UCSD-AML1 (cell line): Measurements from ENCODE around the gene VMP1.
A peak's percentile ranks its signal among the peaks of the same experiment; 100 is the strongest.

ENCODE experiments used
- DNase-seq: peaks from one replicate; lab custom pipeline; 2025; ENCODE audit not compliant: unreplicated experiment; lab: John Stamatoyannopoulos, UW

Gene VMP1

DNA sequence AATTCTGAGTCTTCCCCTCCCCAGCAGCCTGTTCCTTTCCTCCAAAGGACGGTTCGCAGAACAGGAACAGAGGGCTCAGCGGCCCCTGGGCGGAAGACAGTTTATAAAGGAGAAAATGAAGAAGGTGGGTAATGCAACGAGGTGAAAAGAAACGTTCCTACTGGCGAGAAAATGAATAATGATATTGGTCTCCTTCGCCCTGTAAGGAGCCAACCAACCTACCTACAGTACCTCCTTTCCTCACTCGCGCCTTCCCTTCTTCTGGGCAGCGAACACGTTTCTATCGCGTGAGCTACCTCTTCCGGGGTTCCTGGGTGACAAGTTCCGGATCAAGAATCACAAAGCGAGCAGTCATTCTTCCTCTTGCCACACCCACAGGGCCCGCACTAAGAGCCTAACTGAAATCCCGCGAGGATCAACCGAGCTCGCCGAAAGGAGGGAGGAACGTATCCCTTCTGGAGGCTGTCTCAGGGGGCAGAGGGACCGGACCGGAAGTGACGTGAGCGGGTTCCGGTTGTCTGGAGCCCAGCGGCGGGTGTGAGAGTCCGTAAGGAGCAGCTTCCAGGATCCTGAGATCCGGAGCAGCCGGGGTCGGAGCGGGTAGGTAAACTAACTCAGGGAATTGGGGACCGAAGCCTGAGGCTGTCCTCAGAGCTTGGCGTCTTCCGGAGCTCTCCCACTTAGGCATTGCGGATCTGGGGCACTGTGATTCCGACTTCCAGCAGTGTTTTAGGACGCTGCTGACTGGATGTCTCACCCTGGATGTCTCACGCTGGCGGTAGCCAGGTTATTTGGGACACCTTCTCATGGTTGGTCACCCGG, at the start of gene VMP1, which contains the start of gene PTRH2:
Gene VMP1 (plus strand): TSS at position 506 of the 822 bp plus-strand sequence. CDS start 23,793 bp downstream, outside the sequence.
Gene PTRH2 (minus strand): TSS at position 282 of the 822 bp plus-strand sequence. CDS start 9,452 bp downstream, outside the sequence.
- DNase-seq = peak; percentile 96

- DNase-seq = no peak
Measured at GRCh38 chr17:59666235-59666634, 41.2 kb upstream of the VMP1 start.

GRCh38 chr17:59668816-59669215, 38.6 kb upstream of the VMP1 start:
- no peak for DNase-seq

- DNase-seq = no peak
Measured at GRCh38 chr17:59669411-59669810, 38.0 kb upstream of the VMP1 start.

DNA sequence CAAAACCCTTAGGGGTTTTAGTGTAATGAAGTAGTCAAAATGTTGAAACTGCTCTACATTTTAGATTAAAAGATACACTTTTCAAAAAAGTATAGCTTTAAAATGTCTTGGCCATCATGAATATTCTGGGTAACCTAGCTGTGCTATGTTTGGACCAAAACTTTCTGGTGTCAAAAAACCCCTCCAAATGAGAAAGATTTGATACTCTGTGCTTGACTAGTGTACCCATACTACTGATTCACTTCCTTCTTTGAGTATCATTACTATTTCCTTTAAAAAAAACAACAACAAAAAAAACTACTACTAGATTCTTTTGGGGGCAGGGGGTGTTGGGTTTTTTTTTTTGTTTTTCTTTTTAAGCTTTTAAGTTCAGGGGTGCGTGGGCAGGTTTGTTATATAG, 37.5 kb upstream of the VMP1 start:
- no peak for DNase-seq

DNA sequence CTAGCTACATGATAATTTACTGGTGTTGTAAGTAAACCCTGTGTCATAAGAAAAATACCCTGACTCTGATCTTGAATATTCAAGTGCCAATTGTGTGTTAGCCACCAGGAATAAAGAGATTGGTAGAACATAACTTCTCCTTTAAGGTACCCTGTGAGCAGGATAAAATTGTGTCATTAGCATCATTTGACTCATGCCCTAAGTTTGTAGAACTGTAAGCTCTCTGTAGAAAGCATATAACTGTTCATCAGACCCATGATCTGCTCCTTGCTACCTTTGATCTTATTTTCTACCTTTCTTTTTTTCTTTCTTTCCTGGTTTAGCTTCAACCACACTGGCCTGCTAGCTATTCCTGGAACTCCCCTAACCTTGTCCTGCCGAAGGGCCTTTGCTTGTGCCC, 36.1 kb upstream of the VMP1 start:
- DNase-seq = no peak

DNA sequence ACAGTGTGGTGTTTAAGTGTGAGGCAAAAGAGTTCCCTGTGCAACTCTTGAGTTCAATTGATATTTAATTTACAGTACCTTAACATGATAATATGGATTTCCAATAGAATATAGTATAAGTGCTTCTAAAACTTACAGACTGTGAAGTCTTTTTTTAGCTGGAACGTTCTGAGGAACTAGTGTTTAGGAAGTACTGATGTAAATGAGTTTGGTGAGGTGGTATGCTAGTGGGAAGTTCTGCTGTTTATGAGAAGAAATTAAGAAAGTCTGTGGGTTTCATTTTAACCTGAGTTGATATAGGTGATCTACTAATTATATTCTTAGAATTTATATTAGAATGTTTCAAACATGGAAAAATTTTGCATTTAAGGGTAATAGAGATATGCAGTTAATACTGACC, 32.2 kb upstream of the VMP1 start:
- DNase-seq = no peak

GRCh38 chr17:59676716-59677115, 30.7 kb upstream of the VMP1 start:
- DNase-seq = no peak

- DNase-seq = no peak
Measured at GRCh38 chr17:59678918-59679317, 28.5 kb upstream of the VMP1 start.

- DNase-seq = no peak
Measured at GRCh38 chr17:59680314-59680713, 27.1 kb upstream of the VMP1 start.

DNA sequence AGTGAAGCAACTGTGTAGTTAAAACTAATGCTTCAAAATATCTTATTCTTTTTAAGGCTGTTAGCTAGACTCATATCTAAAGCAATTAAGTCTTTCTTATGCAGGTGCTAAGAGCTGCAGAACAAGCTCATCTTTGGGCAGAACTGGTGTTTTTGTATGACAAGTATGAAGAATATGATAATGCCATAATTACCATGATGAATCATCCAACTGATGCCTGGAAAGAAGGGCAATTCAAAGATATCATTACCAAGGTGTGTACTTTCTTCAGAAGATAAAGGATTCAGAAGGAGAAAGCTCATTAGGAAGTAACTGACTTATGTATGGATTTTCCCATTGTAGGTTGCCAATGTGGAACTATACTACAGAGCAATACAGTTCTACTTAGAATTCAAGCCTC, 24.2 kb upstream of the VMP1 start:
- no peak for DNase-seq

DNA sequence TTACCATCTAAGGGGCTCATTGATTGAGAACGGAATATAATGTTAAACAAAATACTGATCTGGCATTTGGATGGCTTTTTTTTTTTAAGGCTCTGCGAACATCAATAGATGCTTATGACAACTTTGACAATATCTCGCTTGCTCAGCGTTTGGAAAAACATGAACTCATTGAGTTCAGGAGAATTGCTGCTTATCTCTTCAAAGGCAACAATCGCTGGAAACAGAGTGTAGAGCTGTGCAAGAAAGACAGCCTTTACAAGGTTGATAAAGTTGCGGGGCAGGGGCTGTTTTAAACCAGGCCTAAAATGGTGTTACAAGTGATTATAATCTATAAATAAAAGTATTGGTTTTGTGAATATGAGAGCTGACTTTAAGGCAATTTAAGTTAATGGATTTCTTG, 22.5 kb upstream of the VMP1 start:
- DNase-seq = no peak

DNA sequence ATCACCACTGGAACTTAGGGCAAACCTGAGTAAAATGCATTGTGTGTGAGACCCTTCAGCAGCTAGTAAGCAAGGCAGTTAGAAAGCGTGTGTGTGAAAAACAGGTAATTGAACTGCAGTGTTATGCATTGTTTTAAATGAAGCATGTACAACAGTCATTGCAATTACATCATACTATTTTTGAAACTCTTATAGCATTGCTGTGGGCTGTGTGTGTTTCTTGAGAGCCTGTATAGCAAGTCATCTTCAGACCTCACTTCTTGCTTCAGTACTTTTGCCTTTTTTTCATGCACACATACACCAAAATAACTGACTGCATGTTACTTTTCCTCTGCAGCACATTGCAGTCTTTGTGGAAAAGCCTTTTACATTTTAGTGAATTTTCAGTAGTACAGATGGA, 19.4 kb upstream of the VMP1 start:
- no peak for DNase-seq

- no peak for DNase-seq
Measured at GRCh38 chr17:59688496-59688895, 19.0 kb upstream of the VMP1 start.

- DNase-seq = no peak
Measured at GRCh38 chr17:59693582-59693981, 13.9 kb upstream of the VMP1 start.

GRCh38 chr17:59694344-59694743, 13.1 kb upstream of the VMP1 start:
- no peak for DNase-seq

GRCh38 chr17:59695945-59696681, 11.3 kb upstream of the VMP1 start:
- no peak for DNase-seq

DNA sequence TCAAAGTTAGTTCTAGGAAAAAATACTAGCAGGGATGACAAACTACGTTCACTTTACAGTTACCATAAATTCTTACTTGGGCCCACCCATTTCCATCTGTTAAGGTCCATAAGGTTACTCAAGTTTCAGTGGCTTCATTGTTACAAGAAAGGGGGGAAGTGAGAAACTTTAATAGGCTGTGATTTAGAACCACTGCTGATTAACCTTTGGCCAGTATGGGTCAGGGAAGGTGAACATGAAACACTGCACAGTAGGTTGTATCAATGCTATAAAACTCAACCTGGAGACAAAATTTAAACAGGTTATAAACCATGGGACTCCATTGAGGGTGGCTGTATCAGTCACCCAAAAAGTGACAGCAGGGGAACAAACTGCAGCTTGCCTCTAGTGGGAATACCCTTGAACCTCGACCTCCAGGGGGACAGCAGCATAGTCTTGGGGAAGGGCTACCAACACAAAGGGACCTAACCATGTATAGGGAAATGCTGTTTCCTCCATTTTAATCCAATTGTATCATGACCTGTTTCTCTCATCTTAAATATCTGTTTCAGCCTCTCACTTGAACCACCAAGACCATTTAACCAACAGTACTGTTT, 10.7 kb upstream of the VMP1 start:
- no peak for DNase-seq

- no peak for DNase-seq
Measured at GRCh38 chr17:59698143-59698542, 9.3 kb upstream of the VMP1 start.

GRCh38 chr17:59699218-59699617, 8.2 kb upstream of the VMP1 start:
- DNase-seq = no peak

DNA sequence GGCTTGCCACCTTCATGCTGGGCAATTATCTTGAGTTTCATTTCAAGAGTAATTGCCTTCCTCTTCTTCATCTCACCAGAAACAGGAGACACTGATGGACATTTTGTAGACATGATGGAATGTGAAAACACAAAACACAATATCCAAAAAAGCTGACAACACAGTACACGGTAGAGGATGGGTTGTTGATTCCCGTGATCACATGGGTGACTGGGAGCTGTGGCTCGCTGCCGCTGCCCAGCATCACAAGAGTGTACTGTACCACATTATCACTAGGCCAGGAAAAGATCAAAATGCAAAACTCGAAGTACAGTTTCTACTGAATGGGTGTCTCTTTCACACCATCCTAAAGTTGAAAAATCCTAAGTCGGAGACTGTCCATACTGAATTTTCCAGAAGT, 7.7 kb upstream of the VMP1 start:
- no peak for DNase-seq

- no peak for DNase-seq
Measured at GRCh38 chr17:59702304-59702703, 5.2 kb upstream of the VMP1 start.
